H1 (cell line): ENCODE data around the gene RAB10. TPM values are rescaled to one million over a fixed set of nuclear protein-coding genes. Genes with fewer than 3 reads are reported as not detected.

Experiments used
- CTBP2 ChIP-seq: IDR thresholded peaks from 2 replicates; pipeline ENCODE4 v1.7.0; 2011; ENCODE audit warnings: borderline replicate concordance, mild to moderate bottlenecking, moderate library complexity, mixed read lengths, low read length; ENCODE audit not compliant: insufficient read depth, insufficient read length
- EGR1 ChIP-seq: IDR thresholded peaks from 2 replicates; pipeline ENCODE4 v1.6.1; 2011; ENCODE audit warnings: low read depth, low read length, borderline replicate concordance
- EP300 ChIP-seq, 2 experiments: IDR thresholded peaks; 1 replicate in 1 of 2; 2 replicates in 1 of 2; pipeline ENCODE4 v1.6.1; 2011 to 2012; ENCODE audit warnings: low read depth in 2 of 2, low read length in 2 of 2, mild to moderate bottlenecking in 2 of 2, borderline replicate concordance in 1 of 2, inconsistent platforms in 1 of 2, moderate library complexity in 1 of 2
- GTF2F1 ChIP-seq: IDR thresholded peaks from 2 replicates; pipeline ENCODE4 v1.6.1; 2012; ENCODE audit warnings: low read depth, low read length, improper control_type of control experiment, borderline replicate concordance
- SAP30 ChIP-seq: fragments of 300-600 bp; sonication (generic); IDR thresholded peaks from 2 replicates; pipeline ENCODE4 v1.7.1; 2012; ENCODE audit warnings: low read length, moderate library complexity, mild to moderate bottlenecking, inconsistent platforms; ENCODE audit not compliant: insufficient read depth, insufficient replicate concordance
- SIRT6 ChIP-seq: IDR thresholded peaks from one replicate; pipeline ENCODE4 v1.7.1; 2012; ENCODE audit warnings: low read length, inconsistent platforms
- SUZ12 ChIP-seq: fragments of 200-600 bp; sonication (generic); IDR thresholded peaks from 2 replicates; pipeline ENCODE4 v1.6.1; 2012; ENCODE audit warnings: mild to moderate bottlenecking, inconsistent platforms, low read length, moderate library complexity, mixed read lengths
- polyA plus RNA-seq, 7 experiments: library from polyadenylated mRNA; depleted of rRNA in 3 of 7; stranded (reverse) in 5 of 7; unstranded in 2 of 7; fragments of >200 nt in 5 of 7; fragments of 200-250 nt in 2 of 7; gene quantifications; 1 replicate in 5 of 7; 2 replicates in 1 of 7; 4 replicates in 1 of 7; pipeline versions ENCODE4 v1.2.1 to v1.2.3, GENCODE V29; 2011 to 2013; ENCODE audit warnings: missing spikeins in 2 of 7, mixed read lengths in 2 of 7
- total RNA-seq: library from RNA; stranded (reverse); fragmentation: NEBNext Ultra II Directional; extraction: Animal tissue kit (Norgen Biotek cat#: 25700); gene quantifications from 2 replicates; pipeline ENCODE4 v1.2.1, GENCODE V29; 2021

Gene RAB10
- total and polyA plus RNA-seq, 2 of the 8 experiments (the other 6 are each of a cell fraction or from before 2014, with no cell fraction given) = 42.6 to 136 TPM

DNA sequence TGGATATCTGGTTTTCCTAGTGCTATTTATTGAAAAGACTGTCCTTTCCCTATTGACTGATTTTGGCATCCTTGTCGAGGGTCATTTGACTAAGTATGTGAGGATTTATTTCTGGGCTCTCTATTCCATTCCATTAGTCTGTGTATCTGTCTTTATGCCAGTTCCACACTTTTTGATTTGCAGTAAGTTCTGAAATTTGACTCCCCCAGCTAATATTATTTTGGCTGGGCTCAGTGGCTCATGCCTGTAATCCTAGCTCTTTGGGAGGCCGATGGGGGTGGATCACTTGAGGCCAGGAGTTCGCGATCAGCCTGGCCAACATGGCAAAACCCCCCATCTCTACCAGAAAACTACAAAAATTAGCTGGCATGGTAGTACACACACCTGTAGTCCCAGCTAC is 92.2 kb downstream of the RAB10 start (continued):
- TF ChIP-seq CTBP2 = no peak
- TF ChIP-seq GTF2F1 = no peak
- TF ChIP-seq SAP30 = no peak
- TF ChIP-seq EGR1 = no peak
- TF ChIP-seq SUZ12 = no peak
- no peak for TF ChIP-seq SIRT6
- TF ChIP-seq EP300 (IDR thresholded peaks at IDR 0.05; ENCODE audit: borderline replicate concordance in 1 of 2, low read depth in 2 of 2, low read length in 2 of 2) = no peak
